NT2/D1 (cell line): Measurements from ENCODE around the gene KRTAP10-1.
A peak's percentile ranks its signal among the peaks of the same experiment; 100 is the strongest.

Experiments used
- DNase-seq: peaks from one replicate; pipeline ENCODE4 v3.0.0-alpha.2; 2011; ENCODE audit warnings: low read depth, low spot score
- H3K27me3 ChIP-seq: 2 replicates; pipeline ENCODE4 v1.6.0; 2011; ENCODE audit warnings: mild to moderate bottlenecking; ENCODE audit not compliant: insufficient read length, insufficient read depth
- H3K36me3 ChIP-seq: 2 replicates; pipeline ENCODE4 v1.6.1; 2011; ENCODE audit warnings: mild to moderate bottlenecking, low read length, mixed read lengths; ENCODE audit not compliant: insufficient read depth, insufficient read length
- H3K4me1 ChIP-seq: 2 replicates; pipeline ENCODE4 v1.5.1; 2011; ENCODE audit not compliant: insufficient read depth, insufficient read length
- H3K4me3 ChIP-seq: 2 replicates; pipeline ENCODE4 v1.5.1; 2011; ENCODE audit warnings: low read depth; ENCODE audit not compliant: insufficient read length
- H3K9ac ChIP-seq: 2 replicates; pipeline ENCODE4 v1.6.0; 2011; ENCODE audit warnings: low read depth; ENCODE audit not compliant: insufficient read length
- H3K9me3 ChIP-seq: 2 replicates; pipeline ENCODE4 v1.5.1; 2011; ENCODE audit warnings: mild to moderate bottlenecking, low read length; ENCODE audit not compliant: insufficient read depth
- SUZ12 ChIP-seq: IDR thresholded peaks from 2 replicates; pipeline ENCODE4 v1.6.1; 2011; ENCODE audit not compliant: insufficient read length, insufficient read depth; ENCODE audit errors: extremely low read depth
- YY1 ChIP-seq: IDR thresholded peaks from 2 replicates; pipeline ENCODE4 v1.6.1; 2011; ENCODE audit not compliant: insufficient read length, insufficient read depth
- ZNF274 ChIP-seq: IDR thresholded peaks from 2 replicates; pipeline ENCODE4 v1.6.1; 2011; ENCODE audit warnings: mild to moderate bottlenecking, low read depth, low read length

The KRTAP10-1 gene

DNA sequence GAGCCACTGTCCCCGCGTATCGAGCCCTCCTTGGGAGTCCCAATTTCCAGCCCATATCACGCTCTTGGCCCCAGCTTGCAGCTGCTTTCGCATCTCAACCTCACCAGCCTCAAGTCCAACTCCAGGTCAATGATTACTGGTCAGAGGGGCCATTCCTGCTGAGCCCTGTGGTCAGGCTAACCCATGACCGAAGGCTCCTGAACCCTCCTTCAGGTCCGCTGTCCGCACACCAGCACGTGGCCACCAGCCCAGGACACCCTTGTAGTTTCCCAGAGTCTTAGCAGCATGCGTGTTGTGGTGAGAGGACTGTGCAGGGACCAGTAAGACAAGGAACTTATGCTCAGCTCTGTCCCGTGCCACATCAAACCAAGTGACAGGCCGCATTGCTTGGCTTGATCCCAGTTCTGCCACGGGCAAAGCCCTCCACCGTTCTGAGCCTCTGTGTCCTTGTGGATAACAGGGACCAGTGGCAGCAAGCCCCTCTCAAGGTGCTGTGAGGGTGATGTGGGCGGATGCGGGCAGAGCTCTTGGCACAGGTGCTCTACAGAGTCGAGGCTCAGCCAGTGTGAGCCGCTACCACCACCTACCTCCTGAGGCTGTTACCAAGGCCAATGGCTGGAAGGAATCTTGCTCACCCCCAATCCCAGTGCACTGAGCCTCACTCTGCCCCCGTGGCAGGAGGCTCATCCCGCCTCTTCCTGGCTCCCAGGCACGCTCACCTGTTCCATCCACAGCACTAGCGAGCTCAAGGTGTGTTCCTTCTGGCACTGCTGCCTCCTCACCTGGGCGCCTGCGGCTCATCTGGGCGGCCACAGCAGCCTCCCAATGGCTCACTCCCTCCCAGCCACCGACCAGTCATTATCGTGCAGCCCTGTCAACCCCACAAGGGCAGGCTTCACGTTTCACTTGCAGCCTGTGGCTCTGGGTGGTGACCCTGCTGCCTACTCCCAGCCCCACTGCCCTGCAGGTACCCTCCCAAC is 20.4 kb downstream of the KRTAP10-1 start:
- peaks cover 10% of the 10 kb centered on the region; the same call in 1 of the 2 replicates for H3K9me3 ChIP-seq
- no peak overlapping the region for H3K4me3 ChIP-seq
- H3K9ac ChIP-seq: no peak overlapping the region
- H3K4me1 ChIP-seq: peaks cover 9% of the 10 kb centered on the region
- TF ChIP-seq YY1 (no peak), SUZ12 (no peak), ZNF274 (no peak)
- DNase-seq: no peak
- peaks cover 2% of the 10 kb centered on the region for H3K27me3 ChIP-seq
- H3K36me3 ChIP-seq: no peaks in the 10 kb centered on the region

DNA sequence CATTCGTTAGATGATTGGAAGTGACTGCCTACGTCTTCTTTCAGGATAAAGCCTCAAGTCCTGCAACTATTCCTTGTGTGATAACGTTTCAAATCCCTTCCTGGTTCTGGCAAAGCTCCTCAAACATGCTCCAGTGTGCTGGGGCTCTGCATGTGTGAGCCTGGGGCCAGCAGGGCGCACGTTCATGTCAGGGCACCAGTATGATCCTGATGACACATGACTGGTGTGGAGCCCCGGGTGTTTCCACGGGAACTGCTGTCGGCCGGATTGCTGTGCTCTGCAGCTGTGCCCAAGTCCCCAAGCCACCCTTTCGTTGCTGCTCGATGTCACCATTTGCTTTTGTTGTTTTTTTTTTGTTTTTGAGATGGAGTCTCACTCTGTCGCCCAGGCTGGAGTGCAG is 21.3 kb downstream of the KRTAP10-1 start:
- Histone ChIP-seq H3K9me3 (peaks cover 10% of the 10 kb centered on the region; the same call in 1 of the 2 replicates), H3K9ac (no peak overlapping the region), H3K36me3 (no peaks in the 10 kb centered on the region), H3K27me3 (no peaks in the 10 kb centered on the region), H3K4me1 (peaks cover 9% of the 10 kb centered on the region), H3K4me3 (no peak overlapping the region)
- no peak for DNase-seq
- TF ChIP-seq SUZ12: no peak
- TF ChIP-seq YY1: no peak
- no peak for TF ChIP-seq ZNF274

DNA sequence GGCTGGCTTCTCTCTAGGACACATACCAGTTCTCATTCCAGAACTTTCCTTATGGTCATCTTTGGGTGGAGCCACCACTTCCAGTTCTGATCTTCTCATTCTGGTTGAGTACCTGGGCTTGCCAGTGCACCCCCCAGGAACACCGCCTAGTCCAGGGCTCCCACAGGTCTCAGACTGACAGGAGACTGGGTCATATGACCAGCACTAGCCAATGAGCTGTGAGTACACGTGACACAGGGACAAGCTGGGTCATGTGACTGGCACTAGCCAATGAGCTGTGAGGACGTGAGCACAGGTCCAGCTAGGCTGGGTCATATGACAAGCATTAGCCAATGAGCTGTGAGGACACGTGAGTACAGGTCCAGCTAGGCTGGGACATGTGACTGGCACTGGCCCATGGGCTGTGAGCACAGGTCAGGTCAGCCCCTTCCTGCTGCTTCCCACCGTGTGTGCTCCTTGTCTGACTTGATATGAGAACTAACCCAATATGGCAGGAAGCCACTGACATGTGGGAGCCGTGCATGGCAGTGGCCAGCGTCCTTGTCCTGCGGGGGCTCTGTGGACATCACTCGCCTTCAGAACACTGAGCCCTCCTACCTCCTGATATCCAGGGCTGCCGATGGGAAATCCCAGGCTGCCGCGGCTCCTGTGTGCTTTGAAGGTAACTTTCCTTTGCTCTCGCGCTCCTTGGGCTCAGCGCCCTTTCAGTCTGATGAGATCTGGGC is 22.7 kb downstream of the KRTAP10-1 start:
- peak; percentile 25 for DNase-seq
- TF ChIP-seq ZNF274 (no peak), YY1 (no peak), SUZ12 (no peak)
- H3K4me3 ChIP-seq: no peak overlapping the region
- H3K9ac ChIP-seq: no peak overlapping the region
- no peaks in the 10 kb centered on the region for H3K27me3 ChIP-seq
- peaks cover 9% of the 10 kb centered on the region for H3K4me1 ChIP-seq
- H3K36me3 ChIP-seq: no peaks in the 10 kb centered on the region
- H3K9me3 ChIP-seq: peaks cover 10% of the 10 kb centered on the region; the same call in 1 of the 2 replicates

DNA sequence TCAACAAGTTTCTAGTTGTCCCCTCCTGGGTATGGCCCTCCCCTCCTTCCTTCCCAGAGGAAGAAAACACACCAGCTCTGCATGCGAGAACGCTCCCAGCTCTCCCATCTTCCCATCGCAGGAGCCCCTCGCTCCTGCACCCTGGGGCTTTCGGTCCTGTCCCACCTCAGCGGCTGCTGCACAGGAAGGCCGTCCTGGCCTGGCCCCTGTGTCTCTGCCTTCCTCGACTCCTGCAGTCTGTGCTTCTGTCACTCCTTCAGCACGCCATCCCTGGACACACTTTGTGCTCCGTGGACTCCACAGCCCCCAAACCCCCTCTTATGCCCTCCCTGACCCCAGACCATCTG is 23.2 kb downstream of the KRTAP10-1 start:
- H3K9ac ChIP-seq: no peak overlapping the region

DNA sequence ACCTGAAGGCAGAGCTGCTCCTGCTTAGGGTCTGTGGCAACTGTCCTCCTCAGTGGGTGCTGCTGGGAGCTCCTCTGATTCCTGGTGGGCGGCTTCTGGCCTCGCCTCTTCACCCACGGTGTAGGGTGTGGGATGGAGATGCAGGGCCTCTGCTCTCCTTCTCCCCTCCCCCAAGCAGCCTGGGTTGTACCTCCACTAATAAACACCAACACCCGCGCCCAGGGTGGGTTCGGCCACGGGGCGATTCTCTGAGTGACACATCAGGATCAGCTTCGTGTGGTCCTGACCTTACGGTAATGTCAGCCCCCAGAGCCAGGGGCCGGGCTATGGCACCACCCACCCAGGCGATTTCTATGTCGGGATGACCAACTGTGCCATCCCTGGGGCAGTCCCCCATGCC is 23.7 kb downstream of the KRTAP10-1 start:
- TF ChIP-seq YY1 (no peak), SUZ12 (no peak), ZNF274 (no peak)
- Histone ChIP-seq H3K9me3 (peaks cover 10% of the 10 kb centered on the region; the same call in 1 of the 2 replicates), H3K4me3 (no peak overlapping the region), H3K27me3 (peaks cover 4% of the 10 kb centered on the region), H3K9ac (no peak overlapping the region), H3K36me3 (no peaks in the 10 kb centered on the region), H3K4me1 (peaks cover 11% of the 10 kb centered on the region)
- DNase-seq: no peak

More for the DNA sequence above, 23.2 kb downstream of the KRTAP10-1 start:
- H3K4me3 ChIP-seq: no peak overlapping the region
- no peak for TF ChIP-seq SUZ12
- TF ChIP-seq YY1: no peak
- TF ChIP-seq ZNF274: no peak
- no peaks in the 10 kb centered on the region for H3K36me3 ChIP-seq
- peaks cover 9% of the 10 kb centered on the region for H3K4me1 ChIP-seq
- peaks cover 10% of the 10 kb centered on the region; the same call in 1 of the 2 replicates for H3K9me3 ChIP-seq
- H3K27me3 ChIP-seq: no peaks in the 10 kb centered on the region
- no peak for DNase-seq

DNA sequence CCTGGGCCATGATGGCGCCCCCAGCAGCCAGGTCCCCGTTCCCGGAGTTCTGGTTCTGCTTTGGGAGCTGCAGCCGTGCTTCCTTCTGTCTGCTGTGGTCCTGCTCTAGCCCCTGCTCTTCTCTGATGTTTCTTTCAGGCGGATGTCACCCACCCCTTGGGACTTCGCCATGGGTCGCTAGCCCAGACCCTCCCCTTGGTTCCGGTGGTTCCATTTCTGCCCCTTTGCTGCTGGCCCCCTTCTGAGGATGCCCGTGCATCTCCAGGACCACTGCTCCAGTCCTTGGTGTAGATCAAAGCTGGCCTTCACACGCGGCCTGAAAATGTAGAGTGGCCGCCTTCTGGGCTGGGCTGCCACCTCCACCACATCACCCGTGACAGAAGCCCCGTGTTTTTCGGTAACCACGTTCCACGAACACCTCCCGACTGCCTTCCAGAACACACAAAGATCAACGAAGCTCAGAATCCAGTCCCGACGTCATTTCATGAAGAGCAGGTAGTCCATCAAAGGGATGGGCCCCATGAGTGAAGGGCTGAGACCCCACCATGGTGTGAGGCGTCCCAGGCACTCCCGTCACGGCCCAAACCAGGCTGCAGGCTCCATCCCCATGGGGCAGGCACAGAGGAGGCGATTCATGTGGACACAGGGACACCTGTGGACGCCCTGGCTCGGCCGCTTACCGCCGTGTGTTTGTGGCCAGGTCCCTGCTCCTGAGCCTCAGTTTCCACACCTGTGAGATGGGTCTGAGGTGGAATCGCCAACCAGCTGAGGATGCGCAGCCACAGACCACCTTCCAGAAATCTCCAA is 24.4 kb downstream of the KRTAP10-1 start:
- H3K9me3 ChIP-seq: peaks cover 10% of the 10 kb centered on the region; the same call in 1 of the 2 replicates
- H3K4me3 ChIP-seq: no peak overlapping the region
- DNase-seq: no peak
- H3K9ac ChIP-seq: no peak overlapping the region
- peaks cover 8% of the 10 kb centered on the region for H3K27me3 ChIP-seq
- H3K36me3 ChIP-seq: no peaks in the 10 kb centered on the region
- TF ChIP-seq ZNF274: no peak
- H3K4me1 ChIP-seq: peaks cover 18% of the 10 kb centered on the region
